Activated CD4-positive, alpha-beta T cell treated with anti-CD3 and anti-CD28 coated beads for 1 hour (primary cell): ENCODE measurements around the gene CLECL1.
A peak's percentile ranks its signal among the peaks of the same experiment; 100 is the strongest.
"Not testable (repeated sequence)": the region's sequence is repeated elsewhere in the genome, so short reads cannot be mapped to it uniquely, and the experiment has no call there.

Experiments used
- DNase-seq: peaks from one replicate; pipeline ENCODE4 v3.0.0-alpha.2; 2020

CLECL1 gene

DNA sequence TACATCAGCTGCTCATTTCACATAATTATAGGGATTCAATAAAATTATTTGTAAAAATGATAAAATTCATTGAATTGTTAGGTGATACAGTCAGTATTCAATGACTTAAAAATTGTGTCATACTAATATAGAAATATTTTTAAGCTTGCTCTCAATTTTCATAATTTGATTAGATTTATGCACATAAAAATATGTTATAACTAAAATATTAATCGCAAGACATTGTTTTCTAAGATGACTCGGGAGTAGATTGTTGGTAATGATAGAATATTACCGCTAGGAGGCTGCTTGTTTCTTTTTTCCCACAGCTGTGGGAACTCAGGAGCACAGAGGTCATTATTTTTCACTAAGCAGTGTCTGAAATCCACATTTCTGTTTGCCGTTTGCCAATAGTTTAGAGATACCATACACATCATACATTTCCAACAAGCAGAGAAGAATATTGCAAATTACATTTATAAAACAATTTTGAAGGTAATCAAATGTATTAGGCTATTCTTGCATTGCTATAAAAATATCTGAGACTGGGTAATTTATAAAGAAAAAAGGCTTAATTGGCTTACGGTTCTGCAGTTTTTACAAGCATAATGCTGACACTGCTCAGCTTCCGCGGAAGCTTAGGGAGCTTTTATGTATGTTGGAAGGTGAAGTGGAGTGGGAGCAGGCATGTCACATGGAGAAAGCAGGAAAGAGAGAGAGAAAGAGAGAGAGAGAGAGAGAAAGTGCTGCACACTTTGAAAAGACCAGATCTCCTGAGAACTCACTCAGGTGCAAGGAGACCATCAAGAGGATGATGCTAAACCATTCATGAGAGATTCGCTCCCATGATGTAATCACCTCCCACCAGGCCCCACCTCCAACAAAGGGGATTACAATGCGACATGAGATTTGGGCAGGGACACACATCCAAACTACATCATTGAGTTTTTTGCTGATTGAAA is 18.6 kb upstream of the CLECL1 start:
- peak; percentile 72 for DNase-seq

DNA sequence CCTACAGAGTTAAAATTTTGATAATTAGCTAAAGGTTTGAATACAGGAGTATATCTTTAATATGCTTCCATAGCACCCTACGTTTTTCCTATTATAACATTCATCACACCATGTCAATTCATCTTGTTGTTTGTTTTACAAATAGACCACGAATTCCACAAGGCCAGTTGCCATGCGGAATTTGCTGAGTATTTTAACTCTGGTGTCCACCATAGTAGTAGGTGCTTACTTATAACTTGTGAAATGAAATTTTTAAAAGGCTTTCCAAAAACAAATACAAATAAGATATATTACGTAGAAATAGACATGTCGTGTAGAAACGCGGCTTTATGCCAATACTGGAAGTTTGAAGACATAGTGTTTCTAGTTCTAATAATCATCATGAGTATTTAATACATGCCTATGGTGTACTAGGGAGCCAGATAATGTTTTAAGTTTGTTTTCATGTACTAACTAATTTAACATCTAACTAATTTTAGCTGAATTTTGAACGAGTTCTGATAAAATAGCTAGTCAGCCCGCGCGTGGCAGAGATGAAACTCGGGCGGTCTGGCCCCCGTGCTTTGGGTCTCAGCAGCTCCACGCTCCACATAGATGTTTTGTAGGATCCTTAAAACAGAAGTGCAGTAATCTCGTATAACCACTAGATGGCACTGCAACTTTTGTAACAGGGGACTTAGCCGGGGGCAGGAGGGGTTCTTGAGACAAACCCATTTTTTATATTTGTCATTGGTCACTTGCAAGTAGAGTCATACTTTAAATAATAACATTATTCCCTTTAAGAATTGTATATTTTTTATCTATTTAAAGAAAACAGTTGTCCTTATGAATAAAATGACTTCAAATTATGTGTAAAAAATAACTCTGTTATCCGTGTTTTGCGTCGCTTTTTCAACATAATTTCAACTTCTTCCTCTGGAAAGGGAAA is 17.6 kb upstream of the CLECL1 start:
- DNase-seq: peak; percentile 69

DNA sequence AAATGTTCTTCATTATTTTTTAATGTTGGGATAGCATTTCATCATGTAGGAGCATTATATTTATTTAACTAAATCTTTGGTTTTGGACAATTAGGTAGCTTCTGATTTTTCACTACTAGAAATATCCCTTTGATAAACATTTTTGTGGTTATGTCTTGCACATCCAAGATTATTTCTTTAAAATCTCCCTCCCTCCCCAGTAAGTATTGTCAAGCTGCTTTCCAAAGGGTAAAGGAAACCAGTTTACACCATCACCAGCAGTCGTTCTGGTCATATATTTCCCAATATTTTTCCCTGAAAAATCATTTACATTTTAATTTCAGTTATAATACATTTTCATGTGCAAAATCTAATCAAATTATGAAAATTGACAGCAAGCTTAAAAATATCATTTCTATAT is 16.7 kb upstream of the CLECL1 start:
- no peak for DNase-seq

DNA sequence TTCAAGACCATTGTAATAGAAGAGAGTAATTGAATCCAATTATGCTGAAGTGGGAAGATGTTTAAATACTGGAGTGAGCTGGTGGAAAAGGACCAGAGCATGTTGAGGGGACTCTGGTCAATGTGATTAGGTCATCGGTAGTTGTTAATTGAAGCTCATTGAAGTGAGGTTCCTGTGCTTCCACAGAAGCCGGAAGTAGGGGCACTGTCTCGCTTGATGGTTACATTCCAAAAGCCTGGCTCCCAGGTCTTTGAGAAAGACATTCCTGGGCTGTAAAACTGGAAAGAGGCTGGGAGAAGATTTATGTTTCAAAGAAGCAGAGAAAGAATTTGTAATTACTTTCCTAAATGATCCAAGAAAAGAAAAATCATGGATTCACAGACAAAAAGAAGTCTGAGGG is 12.3 kb upstream of the CLECL1 start:
- no peak for DNase-seq

DNA sequence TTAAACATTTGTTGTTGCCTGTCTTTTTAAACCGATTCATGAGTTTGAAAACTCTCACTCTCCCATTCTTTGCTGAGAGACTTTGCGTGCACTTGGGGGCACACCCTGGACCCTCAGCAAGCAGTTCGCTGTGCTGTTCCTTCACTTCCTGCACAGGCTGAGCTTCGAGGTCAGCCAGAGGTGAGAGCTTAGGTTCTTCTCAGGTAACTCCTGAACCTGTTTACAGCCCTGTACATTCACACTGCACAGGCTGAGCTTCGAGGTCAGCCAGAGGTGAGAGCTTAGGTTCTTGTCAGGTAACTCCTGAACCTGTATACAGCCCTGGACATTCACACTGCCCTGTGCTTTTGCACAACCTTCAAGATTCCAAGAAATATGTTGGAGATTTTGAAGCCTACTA is 9.8 kb upstream of the CLECL1 start:
- no peak for DNase-seq

DNA sequence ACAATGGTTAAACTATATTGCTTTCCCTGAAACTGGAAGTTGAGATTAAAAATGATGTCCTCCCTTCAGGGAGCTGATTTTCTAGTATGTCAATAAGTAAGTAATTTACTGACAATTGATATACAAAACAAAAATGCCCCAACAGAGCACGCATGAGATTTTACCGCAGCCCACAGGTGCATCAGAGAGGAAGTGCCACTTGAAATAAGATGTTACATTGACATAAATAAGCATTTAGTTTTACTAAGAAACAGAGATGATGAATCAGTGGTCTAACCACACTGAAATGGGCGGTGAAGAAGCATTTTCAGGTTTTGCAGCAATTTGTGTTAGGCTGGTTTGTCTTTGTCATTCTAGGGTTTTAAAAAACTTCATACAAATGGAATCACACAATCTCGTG is 8.8 kb upstream of the CLECL1 start:
- peak; percentile 48 for DNase-seq

DNA sequence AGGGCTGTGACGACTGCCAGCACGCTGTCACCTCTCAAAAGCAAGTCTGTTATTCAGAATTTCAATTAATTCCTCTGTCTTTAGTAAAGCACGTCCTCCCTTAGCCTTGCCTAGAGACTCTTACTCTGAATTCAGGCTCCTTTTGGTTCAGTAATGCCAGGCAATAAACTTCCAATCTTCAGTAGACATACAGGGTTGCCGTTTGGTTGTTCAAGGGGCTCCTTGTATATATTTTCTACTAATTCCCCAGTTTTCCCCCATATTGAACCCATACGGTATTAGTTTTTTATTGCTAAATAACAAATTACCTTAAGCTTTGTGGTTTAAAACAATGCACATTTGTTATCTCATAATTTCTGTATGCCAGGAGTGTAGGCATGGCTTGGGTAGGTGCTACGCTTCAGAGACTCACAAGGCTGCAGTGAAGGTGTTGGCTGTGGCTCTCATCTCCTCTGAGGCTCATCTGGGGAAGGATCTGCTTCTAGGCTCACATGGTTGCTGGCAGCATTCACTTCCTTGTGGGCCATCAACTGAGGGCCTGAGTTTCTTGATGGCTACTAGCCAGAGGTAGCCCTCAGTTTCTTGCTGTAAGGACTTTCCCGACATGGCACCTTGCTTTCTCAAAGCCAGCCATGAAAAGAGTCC is 7.3 kb upstream of the CLECL1 start:
- no peak for DNase-seq

DNA sequence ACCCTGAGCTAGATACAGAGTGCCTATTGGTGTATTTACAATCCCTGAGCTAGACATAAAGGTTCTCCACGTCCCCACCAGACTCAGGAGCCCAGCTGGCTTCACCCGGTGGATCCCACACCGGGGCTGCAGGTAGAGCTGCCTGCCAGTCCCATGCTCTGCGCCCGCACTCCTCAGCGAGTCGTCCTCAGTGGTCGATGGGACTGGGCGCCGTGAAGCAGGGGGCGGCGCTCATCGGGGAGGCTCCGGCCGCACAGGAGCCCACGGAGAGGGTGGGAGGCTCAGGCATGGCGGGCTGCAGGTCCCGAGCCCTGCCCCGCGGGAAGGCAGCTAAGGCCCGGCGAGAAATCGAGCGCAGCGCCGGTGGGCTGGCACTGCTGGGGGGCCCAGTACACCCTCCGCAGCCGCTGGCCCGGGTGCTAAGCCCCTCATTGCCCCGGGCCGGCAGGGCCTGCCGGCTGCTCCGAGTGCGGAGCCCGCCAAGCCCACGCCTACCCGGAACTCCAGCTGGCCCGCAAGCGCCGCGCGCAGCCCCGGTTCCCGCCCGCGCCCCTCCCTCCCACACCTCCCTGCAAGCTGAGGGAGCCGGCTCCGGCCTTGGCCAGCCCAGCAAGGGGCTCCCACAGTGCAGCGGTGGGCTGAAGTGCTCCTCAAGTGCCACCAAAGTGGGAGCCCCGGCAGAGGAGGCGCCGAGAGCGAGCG is 6.7 kb upstream of the CLECL1 start:
- DNase-seq: not testable (repeated sequence)

DNA sequence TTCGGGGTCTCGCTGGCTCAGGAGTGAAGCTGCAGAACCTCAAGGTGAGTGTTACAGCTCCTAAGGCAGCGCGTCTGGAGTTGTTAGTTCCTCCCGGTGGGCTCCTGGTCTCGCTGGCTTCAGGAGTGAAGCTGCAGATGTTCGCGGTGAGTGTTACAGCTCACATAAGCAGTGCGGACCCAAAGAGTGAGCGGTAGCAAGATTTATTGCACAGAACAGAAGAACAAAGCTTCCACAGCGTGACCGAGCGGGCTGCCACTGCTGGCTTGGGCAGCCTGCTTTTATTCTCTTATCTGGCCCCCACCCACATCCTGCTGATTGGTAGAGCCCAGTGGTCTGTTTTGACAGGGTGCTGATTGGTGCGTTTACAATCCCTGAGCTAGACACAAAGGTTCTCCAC is 6.0 kb upstream of the CLECL1 start:
- not testable (repeated sequence) for DNase-seq

DNA sequence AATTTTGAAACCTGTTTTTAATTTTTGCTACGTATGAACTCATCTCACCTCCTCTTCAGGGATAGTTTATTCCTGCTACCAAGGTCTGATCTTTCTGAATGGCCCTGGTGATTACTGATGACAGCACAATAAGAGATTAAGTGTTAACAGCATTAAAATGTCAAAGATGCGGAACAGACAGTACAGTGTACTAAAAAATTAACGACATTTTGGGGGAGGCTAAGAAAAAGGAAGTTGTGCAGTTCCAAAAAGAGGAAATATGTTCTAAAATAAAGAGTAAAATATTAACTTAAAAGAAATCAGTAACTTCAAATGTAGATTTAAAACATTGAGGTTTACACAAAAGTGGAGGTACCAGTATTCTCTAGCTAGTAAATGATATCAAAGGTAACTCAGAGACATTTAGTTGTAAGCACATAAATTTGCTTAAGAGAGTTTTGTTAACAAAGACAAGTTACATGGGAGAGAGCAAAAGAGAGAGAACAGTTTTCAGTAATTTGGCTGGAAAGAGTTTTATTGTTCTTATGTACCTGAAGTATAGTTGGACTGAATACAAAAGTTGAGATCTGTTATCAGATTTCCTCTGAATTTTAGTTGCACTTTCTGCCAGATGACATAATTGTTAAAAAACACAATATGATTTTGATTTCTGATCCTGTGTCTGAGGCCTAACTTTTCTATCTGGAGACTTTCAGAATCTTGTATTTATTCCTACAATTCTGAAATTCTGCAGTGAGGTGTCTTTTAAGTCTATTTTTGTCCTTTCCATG is 4.2 kb upstream of the CLECL1 start:
- DNase-seq: no peak

DNA sequence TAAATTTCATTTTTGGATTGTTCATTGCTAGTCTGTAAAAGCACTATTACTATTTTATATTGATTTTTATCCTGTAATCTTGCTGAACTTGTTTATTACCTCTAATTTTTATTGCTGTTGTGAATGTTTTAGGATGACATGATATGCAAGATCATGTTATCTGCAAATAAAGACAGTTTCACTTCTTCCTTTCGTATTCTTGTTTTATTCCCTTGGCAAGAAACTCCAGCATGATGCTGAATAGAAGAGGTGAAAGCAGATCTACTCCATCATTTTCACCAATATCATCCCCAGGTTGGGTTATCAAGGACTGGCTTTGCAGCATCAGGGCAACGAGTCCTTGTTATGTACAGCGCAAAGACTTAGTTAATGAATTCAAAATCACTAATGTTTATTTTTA is 2.7 kb upstream of the CLECL1 start:
- no peak for DNase-seq

DNA sequence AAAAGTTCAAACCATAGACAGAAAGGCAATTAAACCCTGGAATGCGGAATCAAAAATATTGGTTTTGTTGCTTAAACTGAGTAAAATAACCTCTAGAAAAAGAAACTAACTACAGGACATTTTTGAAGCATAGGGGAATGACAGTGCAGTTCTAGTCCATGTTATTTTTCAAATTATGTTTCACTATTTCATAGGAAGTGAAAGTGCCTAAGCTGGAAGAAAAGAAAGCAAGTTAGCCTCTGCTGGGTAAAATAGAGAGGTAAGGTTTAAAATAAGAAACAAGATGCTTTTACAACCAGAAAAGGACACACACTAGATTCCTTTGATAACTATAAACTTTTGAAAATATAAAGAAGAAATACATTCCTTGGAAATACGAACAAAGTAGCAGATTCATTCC is 1.1 kb downstream of the CLECL1 start:
- DNase-seq: no peak

DNA sequence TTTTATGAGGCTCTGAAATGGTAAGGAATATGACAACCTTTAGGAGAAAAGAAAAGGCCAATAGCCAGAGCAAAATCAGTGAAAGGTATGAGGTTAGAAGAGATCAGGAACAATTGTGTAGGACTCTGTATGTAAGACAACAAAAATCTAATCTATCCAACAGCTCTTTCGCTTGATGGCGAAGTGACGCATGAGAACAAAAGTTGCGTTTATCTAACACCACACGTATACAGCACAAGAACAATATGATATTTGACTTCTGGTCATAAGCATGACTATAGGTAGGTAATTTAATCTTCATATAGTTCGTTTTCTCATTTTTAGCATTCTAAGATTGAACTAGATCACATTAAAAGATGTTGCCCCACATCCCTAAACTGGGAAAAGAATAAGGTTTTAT is 1.5 kb downstream of the CLECL1 start:
- DNase-seq: no peak

DNA sequence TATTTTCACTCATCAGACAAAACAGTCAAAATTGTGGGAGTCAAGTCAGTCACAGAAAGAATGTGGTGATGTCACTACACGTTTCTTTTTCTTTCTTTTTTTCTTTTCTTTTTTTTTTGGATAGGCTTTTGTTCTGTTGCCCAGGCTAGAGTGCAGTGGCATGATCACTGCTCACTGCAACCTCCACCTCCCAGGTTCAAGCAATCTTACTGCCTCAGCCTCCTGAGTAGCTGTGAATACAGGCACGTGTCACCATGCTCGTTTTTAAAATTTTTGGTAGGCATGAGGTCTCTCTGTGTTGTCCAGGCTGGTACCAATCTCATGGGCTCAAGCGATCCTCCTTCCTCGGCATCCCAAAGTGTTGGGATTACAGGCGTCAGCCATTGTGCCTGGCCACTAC is 2.3 kb downstream of the CLECL1 start:
- no peak for DNase-seq

DNA sequence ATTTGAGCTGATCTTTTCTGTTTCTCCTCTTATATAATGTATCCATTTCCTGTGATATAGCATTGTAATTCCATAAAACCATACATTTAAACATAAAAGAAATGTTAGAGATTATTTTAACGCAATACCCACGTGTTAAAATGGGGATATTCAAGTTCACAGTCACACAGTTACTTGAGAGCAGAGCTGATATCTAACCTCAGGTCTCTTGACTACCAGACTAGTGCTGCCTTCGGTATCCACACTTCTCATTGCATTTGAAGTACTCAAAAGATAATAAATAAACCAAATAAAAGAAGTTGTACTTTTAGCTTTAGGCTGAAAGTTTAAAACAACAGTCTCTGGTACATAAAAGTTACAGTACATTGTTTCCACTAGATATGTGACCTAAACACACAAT is 2.9 kb downstream of the CLECL1 start:
- no peak for DNase-seq

DNA sequence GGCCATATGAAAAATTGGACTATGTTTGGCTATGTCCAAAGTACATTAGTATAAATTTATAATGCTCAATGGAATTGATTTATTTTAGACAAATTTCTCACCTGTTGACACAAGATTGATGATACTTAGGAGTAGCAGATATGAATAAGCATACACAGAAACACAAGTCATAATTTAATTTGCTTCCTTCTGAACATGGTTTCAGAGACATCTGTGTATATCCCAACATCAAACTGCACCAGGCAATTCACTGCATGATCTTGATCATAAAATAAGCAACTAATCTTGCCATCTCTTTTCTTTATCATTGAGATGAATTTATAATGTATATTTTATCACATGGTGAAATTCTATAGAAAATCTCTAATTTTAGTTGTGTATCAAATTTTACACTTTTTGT is 3.8 kb downstream of the CLECL1 start:
- DNase-seq: no peak

DNA sequence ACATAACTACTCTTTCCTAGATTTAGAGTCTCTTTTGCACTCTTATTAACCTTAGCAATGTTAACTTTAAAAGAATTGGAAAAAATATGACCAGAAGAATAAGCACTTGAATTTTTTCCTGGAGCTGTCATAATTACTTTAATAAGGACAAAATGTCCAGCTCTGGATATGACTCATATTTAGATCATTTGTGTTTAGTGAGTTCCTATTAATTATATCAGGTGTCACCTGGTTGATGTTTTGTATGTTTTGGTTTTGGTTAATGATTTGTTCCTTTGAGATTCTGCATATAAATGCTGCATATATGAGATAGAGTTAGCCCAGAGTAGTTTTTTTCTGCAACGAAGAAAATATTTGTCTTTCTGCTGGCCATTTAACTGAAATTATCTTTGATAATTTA is 5.1 kb downstream of the CLECL1 start:
- DNase-seq: no peak

DNA sequence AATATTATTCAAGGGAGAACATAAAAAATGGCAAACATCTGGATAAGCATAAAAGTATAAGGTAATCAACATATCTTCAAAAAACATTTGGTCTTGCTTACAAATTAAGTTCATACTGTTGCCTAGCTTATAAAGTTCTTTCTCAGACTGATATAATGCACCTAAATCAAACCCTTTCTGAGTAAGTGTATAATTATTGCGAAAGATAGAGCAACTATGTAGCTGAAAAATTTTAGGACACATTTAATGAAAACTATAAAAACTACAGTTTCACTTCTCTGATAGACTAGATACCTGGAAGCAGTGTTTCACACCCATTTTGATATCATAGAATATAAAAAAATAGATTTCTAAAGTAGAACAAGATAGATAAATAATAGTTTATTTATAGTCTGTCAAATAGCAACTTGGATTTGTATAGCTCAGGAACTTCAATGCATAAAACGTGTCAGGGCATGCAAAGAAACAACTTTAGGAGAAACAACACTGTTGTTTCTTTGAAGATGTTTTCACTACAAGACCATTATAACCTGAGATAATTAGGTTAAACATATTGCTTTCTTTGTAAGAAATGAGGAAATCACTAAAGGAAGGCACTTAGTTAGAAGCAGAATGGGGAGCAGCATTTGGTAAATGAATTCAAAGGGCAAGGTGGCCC is 7.6 kb downstream of the CLECL1 start:
- DNase-seq: no peak

DNA sequence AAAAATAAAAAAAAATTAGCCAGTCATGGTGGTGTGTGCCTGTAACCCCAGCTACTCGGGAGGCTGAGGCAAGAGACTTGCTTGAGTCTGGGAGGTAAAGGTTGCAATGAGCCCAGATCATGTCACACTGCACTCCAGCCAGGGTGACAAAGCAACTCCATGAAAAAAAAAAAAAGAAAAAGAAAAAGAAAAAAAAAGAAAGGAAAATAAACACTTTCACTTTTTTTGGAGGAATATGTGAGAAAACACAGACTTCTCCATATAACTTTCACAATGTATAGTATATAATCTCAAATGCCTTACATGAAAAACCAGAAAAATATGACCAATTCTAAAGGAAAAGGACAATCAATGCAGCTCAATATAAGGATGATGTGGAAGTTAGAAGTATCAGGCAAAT is 8.9 kb downstream of the CLECL1 start:
- no peak for DNase-seq

DNA sequence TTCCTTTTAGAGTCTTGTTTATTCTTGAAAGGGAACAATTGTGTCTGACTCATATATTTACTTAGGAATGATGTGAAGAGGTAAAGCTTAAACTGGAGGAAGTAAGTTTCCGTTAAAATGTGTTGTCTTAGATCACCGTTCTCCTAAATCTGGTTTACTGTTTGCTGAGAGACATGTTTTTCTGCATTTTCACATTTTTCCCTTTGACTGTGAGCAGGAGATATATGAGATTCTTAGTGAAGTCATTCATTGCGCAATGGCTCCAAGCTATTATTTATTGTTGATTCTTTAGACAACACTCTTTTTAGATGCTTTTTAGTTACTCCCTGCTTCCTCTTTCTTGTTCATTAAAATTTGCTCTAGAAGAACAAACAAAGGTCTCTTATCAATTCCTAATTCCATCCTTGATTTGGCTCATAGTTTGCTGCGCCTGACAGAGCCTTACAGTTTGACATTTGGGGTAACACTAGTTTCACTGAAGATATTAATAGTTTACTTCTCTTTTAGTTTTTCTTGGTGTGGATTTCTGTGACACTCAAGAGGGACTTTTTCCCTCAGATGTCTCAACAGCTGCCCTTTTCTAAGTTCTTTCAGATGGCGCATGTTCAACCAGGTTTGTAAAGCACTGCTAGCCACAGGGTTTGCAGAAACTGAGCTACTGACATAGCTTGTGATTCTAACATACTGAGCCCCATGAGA is 11.4 kb downstream of the CLECL1 start:
- no peak for DNase-seq

DNA sequence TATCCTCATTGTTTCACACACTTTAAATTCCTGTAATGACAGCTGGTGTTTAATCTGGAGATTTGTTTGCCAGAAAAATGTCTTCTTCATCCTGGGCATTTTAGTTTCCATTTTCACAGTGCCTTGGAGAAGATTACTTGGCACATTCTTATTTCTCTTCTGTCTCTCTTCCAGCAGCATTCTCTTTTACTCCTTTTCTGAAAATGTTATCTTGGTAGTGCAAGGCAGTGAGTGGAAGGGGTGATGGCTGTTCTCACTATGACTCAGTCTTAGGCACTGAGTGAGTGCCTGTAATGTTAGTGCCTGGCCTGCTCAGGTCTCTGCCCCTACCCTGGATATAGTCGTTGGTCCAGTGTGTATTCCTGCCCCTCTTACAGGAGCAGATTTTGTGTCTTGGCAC is 13.1 kb downstream of the CLECL1 start:
- no peak for DNase-seq
